T-helper 2 cell (primary cell): Measurements from ENCODE around the gene TMEM35A.
"Not testable (repeated sequence)": the region's sequence is repeated elsewhere in the genome, so short reads cannot be mapped to it uniquely, and the experiment has no call there.

Experiments used
- DNase-seq, 5 experiments: peaks; one replicate each; pipeline versions ENCODE4 v3.0.0 to v3.0.0-alpha.2; 2012 to 2022
- total RNA-seq, 2 donors: gene quantifications; one replicate each; lab custom pipeline; 2026; lab: John Stamatoyannopoulos, UW

Gene TMEM35A, protein sequence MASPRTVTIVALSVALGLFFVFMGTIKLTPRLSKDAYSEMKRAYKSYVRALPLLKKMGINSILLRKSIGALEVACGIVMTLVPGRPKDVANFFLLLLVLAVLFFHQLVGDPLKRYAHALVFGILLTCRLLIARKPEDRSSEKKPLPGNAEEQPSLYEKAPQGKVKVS
- total RNA-seq = 0 to 0.07 reads per million in 2 donors

DNA sequence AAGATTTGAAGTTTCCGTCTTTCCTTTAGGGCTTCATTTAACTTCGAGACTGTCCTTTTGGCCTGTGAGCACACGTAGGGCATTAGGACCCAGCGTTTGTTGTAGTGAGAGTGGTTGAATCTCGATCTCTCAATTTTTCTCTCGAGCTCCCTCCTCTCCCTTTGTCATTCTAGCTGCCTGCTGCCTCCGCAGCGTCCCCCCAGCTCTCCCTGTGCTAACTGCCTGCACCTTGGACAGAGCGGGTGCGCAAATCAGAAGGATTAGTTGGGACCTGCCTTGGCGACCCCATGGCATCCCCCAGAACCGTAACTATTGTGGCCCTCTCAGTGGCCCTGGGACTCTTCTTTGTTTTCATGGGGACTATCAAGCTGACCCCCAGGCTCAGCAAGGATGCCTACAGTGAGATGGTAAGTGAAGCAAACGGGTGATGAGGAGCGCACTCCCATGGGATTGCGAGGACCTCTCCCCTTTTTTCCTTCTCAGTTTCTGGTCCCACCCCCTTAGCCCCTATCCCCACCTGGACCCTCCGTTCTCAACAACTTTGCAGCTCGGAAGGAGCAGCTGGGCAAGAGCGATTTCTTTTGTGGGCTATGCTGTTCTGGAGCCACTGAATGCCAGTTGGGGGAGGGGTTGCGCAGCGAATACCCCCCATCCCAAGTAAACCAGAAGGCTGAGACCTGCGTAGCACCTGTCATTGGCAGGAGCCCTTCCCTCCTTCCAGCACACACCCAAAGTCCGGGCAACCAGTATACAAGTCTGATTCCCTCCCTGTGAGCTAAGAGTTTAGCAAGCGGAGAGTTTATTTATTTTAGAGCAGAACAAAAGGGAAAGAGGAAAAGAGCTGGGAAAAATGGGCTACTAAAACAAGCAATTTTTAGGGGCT lies at the start of gene TMEM35A:
TSS of gene TMEM35A (plus strand) at position 164 of the 883 bp plus-strand sequence. CDS start at position 288, 124 bp downstream.
- no peak for DNase-seq

DNA sequence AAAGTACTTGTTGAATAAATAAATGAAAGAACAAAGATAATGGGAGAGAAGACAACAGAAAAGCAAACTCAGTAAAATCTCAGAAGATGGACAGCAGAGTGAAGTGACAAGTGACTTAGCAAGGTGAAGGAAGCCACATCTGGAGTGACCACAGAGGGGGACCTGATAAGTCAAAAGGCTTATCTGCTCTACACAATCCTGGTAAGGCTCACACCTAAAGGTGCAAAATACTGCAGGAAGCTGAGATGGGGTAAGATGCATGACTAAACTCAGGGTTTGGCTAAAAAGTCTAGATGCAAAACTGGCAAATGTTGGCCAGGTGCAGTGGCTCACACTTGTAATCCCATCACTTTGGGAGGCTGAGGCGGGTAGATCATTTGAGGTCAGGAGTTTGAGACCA lies 49.0 kb upstream of the TMEM35A start:
- peak in 1 of 5 experiments; percentile 6 for DNase-seq

GRCh38 chrX:101037231-101037630 lies 41.4 kb upstream of the TMEM35A start:
- no peak for DNase-seq

DNA sequence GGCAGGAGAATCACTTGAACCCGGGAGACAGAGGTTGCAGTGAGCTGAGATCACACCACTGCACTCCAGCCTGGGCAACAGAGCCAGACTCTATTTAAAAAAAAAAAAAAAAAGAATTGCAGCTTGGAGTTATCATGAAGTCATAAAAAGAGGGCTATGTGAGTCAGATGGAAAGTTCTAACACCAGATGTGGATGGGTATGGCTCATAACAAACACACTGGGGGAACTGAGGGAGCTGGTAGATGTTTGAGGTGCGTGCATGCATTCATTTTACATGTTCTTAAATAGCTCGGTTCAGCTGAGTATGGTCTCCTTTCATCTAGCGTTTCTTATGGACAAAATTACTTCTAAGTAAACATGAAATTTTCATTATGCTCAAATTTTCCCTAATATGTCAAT lies 38.5 kb upstream of the TMEM35A start:
- DNase-seq = peak in 1 of 5 experiments; percentile 67

- DNase-seq = no peak
These were observed 27.5 kb upstream of the TMEM35A start for GRCh38 chrX:101051153-101051548.

GRCh38 chrX:101051549-101052302 lies 27.0 kb upstream of the TMEM35A start, which contains the start of gene TRMT2B:
TSS of gene TRMT2B (minus strand) at chrX:101052111. CDS start at chrX:101042289, 9,822 bp downstream.
- peak; percentile 46 to 87 (median 65) for DNase-seq

DNA sequence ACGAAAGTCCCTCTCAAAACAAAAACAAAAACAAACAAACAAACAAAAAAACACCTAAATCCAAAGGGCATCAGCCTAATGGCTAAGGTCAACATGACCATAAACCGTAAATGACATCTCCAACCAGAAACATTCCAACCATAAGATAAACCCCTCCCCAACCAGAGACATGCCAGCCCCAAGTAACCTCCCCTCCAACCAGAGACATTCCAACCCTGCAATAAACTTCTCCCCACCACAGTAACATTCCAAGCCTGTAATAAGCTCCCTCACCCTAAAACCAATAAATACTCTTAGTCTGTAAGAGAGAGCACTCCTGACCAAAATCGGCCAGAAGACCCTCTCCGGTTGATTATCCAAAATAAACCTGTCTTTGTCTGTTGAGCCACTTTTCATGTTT lies 22.1 kb upstream of the TMEM35A start:
- DNase-seq = not testable (repeated sequence)

DNA sequence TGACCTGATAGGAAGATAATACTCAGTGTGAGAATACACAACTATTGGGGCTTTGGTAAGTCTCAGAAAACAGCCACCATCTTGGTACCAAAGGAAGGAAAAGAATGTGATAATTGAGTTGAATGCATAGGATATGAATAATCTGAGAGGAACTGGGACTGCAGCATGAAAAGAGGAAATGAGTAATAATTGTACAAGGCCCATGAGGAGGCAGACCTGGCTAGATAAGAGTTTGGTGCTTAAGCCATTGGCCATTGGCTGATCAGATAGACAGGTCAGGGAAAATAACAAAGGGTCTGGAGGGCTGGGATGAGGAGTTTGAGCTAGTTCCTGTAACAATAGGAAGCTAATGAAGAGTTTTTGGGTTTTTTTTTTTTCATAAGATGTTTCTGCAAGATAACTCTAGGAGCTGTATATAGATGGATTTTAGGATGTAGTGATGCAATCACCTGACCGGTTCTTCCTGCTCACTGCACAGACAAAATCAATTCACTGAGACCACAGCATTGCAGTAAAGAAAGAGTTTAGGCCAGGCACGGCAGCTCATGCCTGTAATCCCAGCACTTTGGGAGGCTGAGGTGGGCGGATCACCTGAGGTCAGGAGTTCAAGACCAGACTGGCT lies 21.5 kb upstream of the TMEM35A start:
- DNase-seq = peak in 1 of 5 experiments; percentile 35

DNA sequence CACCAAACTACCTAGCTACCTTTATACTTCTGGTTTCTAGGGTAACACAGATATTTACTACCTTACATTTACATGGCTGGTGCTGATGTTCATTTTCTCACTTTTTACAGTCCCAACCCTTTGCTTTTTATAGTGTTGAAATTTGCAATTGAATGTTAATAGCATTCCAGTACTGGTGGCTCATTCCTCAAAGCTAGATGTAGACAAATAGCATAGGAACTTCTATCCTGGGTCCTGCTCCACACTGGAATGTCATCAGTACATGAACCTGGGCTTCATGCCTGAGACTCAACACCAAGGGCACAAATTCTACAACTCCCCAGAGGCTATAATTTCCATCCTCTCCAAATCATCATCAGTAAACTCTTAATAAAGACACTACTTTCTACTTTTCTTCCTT lies 16.5 kb upstream of the TMEM35A start:
- DNase-seq = no peak

GRCh38 chrX:101071582-101071981 lies 7.1 kb upstream of the TMEM35A start:
- no peak for DNase-seq

- DNase-seq = no peak
These were observed 1.1 kb downstream of the TMEM35A start for GRCh38 chrX:101079736-101080270.

- no peak for DNase-seq
These were observed 1.8 kb downstream of the TMEM35A start for GRCh38 chrX:101080326-101081124.

DNA sequence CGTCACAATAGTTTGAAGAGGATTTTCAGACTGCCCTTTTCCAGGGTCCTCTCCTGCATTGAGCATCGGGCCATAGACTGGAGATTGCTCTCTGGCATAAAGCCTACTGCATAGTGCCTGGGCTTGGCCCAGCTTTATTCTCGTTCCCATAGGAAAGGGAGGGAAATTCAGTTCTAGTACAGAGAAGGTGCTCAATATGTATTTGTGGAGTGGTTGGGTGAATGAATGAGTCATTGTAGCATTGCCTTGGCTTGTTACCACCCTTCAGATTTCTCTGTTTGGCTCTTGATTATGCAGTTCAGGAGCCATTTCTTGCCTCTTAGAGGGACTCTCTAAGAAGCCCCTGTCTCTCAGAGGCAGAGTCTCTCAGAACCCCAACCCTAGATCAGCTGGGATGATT lies 2.6 kb downstream of the TMEM35A start:
- no peak for DNase-seq

- no peak for DNase-seq
These were observed 13.1 kb downstream of the TMEM35A start for GRCh38 chrX:101091817-101092216.

DNA sequence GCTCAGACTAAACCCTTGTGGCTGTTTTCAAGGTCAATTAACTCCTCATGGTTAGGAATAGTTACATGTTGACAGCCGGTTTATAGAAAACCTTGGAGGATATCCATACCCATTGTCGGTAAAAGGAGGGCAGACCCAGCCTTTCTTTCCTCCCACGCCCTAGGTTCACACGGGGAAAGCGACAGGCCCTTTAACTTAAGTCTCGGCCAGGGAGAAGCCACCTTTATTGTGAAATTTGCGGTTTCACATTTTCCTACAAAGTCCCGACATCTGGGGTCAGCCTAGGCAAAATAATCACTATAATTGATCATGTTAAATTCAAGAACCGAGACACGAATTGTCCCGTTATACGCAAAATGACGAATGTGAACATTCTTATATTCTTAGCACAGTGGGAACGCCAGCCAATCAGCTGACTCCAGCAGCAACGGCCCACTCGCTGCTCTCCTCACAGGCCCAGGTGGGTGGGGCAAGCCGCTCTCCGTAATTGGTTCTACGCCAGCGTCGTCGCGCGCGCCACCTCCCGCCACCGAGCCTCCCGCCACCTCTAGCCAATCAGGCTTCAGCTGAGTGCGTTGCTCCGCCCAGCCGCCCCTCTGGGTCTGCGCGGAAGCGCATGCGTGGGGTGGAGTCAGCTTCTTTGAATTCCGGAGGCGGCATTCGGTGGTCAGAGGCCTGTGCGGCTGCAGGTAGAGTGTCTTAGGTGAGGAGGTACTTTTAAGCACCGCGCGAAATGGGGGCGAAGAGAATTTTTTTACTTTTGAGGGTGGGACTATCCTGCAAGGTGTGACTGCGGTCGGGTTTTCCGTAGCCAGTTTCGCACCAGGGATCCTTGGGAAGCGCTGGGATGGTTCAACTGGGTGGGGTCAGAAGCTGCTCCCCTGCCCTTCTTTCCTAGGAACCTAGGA lies 19.1 kb downstream of the TMEM35A start, which contains the start of gene CENPI:
TSS of gene CENPI (plus strand) at position 659 of the 908 bp plus-strand sequence. CDS start 2,867 bp downstream, outside the sequence.
- peak; percentile 79 to 97 (median 88) for DNase-seq

DNA sequence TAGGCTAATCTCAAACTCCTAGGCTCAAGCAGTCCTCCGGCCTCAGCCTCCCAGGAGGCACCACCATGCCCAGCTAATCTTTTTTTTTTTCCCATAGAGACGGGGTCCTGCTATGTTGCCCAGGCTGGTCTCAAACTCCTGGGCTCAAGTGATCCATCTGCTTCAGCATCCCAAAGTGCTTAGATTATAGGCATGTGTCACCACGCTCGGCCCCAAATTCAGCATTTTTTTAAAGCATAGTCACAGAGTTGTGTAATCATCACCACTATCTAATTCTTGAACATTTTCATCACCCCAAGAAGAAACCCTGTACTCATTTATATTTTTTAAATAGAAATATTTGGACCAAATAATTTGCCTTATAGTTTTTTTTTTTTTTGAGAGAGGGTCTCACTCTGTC lies 29.6 kb downstream of the TMEM35A start:
- DNase-seq = no peak

DNA sequence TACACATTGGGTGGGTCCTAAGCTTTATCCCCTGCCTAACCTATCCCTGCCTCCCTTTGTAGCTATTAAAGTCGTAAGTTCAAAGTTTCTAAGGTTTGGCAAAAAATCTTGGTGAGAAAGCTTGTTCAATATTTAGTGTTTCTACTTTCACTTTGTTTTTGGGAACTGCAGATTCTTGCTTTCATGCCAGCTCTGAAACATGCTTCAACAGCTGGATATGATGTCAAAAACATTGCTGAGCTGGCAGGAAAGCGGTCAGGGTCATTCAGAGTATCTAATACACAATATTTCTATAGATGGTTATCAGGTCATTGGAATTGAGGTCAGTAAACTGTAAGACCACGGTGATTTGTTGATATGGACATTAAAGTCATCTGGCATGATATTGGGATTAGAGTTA lies 39.0 kb downstream of the TMEM35A start:
- DNase-seq = no peak

DNA sequence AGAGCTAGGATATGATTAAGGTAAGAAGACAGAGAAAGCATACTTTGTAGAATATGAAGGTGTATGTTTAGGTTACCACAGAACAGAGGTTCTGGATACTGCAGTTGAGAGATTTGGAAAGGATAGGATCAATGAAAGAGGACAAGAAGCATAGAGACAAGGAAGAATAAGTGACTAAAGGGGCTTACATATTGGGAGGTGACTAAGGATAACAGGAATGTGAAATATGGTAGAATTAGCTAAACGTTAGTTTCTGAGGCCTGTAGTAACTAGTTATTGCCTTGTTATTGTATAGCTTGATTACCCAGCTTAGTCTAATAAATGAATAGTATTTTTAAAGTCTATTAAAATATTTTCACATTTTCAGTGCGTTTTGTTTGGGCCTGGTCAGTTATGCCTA lies 57.6 kb downstream of the TMEM35A start:
- DNase-seq = no peak
